ENCODE measurements around the gene IGFBP6. TPM values are rescaled to one million over a fixed set of nuclear protein-coding genes. Genes with fewer than 3 reads are reported as not detected.

IGFBP6 gene
- total and polyA plus RNA-seq, 9 of the 15 experiments (the other 6 are each of a cell fraction or from before 2014, with no cell fraction given): 0.15 to 1.4 (median 0.54) TPM

- Histone ChIP-seq H3K79me2 (ENCODE audit: control insufficient read depth, insufficient read depth, low read length) (no peaks in the 10 kb centered on the region), H3K4me1 (replicated peaks in 1 of 2; ENCODE audit: control insufficient read depth in 2 of 2, insufficient read depth in 2 of 2, low read length in 2 of 2) (peaks cover 39 to 42% of the 10 kb centered on the region in 2 experiments), H3K9me3 (replicated peaks; ENCODE audit: control insufficient read depth, insufficient read depth, low read depth, low read length) (no peaks in the 10 kb centered on the region), H3K27ac (ENCODE audit: extremely low read depth, low read depth, low read length) (peak overlapping the region; percentile 72), H3K9ac (ENCODE audit: insufficient read depth in 1 of 2, low read depth in 2 of 2, low read length in 2 of 2) (peak overlapping the region; percentile 56 to 86; a peak in 3 of 4 replicates), H2AFZ (ENCODE audit: low read depth, low read length) (peak overlapping the region; percentile 98), H3K4me3 (peak overlapping the region; percentile 44), H4K20me1 (replicated peaks; ENCODE audit: control insufficient read depth, insufficient read depth, low read length) (no peaks in the 10 kb centered on the region), H3K9me1 (ENCODE audit: control insufficient read depth, insufficient read depth, low read length) (peaks cover 6% of the 10 kb centered on the region), H3K27me3 (ENCODE audit: control insufficient read depth in 2 of 2, insufficient read depth in 2 of 2, low read length in 2 of 2) (no peaks in the 10 kb centered on the region), H3K4me2 (ENCODE audit: insufficient read depth, low read length) (peak overlapping the region; percentile 76), H3K36me3 (ENCODE audit: control insufficient read depth, insufficient read depth, low read length) (no peaks in the 10 kb centered on the region)
- 0 out of 2 replicates have a peak, but pooled peaks have one; percentile 18 for TF ChIP-seq JUN (IDR thresholded peaks at IDR 0.05; ENCODE audit: borderline replicate concordance, low read depth, low read length)
- TF ChIP-seq JUN (CRISPR knock-in tag; IDR thresholded peaks at IDR 0.05; ENCODE audit: borderline replicate concordance): no peak
- TF ChIP-seq ZBTB7A (IDR thresholded peaks at IDR 0.05; ENCODE audit: borderline replicate concordance, control insufficient read depth, low read depth, low read length): peak; percentile 31; the same call in 1 of the 2 replicates
- TF ChIP-seq RCOR1 (IDR thresholded peaks at IDR 0.05; ENCODE audit: borderline replicate concordance in 1 of 2, low read depth in 2 of 2, low read length in 2 of 2): peak in 1 of 2 experiments; percentile 20; a peak in 1 of 4 replicates
- peak; percentile 24; the same call in 1 of the 2 replicates for TF ChIP-seq ZNF316 (IDR thresholded peaks at IDR 0.05)
- peak; percentile 78 for TF ChIP-seq NFE2 (IDR thresholded peaks at IDR 0.05; ENCODE audit: low read depth)
- peak; percentile 54; the same call in 1 of the 2 replicates for TF ChIP-seq JUND (IDR thresholded peaks at IDR 0.05; ENCODE audit: borderline replicate concordance, low read depth, low read length)
- TF ChIP-seq JUND (tag; IDR thresholded peaks at IDR 0.05; ENCODE audit: borderline replicate concordance, low read depth, low read length): no peak
- no peak for TF ChIP-seq ZNF583 (CRISPR knock-in tag; IDR thresholded peaks at IDR 0.05)
- TF ChIP-seq, protein P1, sequence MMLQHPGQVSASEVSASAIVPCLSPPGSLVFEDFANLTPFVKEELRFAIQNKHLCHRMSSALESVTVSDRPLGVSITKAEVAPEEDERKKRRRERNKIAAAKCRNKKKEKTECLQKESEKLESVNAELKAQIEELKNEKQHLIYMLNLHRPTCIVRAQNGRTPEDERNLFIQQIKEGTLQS (IDR thresholded peaks at IDR 0.05): peak; percentile 38
- TF ChIP-seq, protein P1 (CRISPR knock-in tag; conservative IDR thresholded peaks at IDR 0.05): no peak
- TF ChIP-seq NFATC3 (IDR thresholded peaks at IDR 0.05): no peak
- peak; percentile 66 to 82; a peak in 3 of 4 replicates for TF ChIP-seq KDM1A (IDR thresholded peaks at IDR 0.05)
- TF ChIP-seq EGR1 (conservative IDR thresholded peaks at IDR 0.05): peak; percentile 55
- no peak for TF ChIP-seq HBP1 (CRISPR knock-in tag; IDR thresholded peaks at IDR 0.05)
- no peak for TF ChIP-seq ZNF354B (CRISPR knock-in tag; IDR thresholded peaks at IDR 0.05)
- no peak for TF ChIP-seq ZNF253 (CRISPR knock-in tag; conservative IDR thresholded peaks at IDR 0.05)
- in situ Hi-C loops (cut with MboI): no loop called here
- intact Hi-C loops (cut with micrococcal nuclease): no loop called here
- CTCF ChIA-PET (ENCODE audit: low intra/inter-chr PET ratio): interaction anchor here (0.7 to 2.9 kb wide), 4 partner anchors 11 to 91 kb away, joined by 3 to 49 read pairs (median 3); no protein-coding TSS in a partner anchor
- ATAC-seq (peak; percentile 32), DNase-seq (ENCODE audit: extremely low read depth in 1 of 4, low spot score in 3 of 4) (peak in 3 of 4 experiments; percentile 31 to 62 (median 59)), FAIRE-seq (peak; percentile 83)
- WGBS (ENCODE audit: insufficient coverage, low coverage, missing lambda C conversion rate): 8% methylated on average over 12 of the region's 13 CpGs
- BruUV-seq (replicated peaks): no TSS peak
- POLR2A ChIA-PET: interaction anchor here (0.5 to 1.4 kb wide), 8 partner anchors 14 to 1707 kb away, joined by 3 to 9 read pairs (median 3); partner anchors contain the start of genes GALNT6 and SPRYD3
Observed at GRCh38 chr12:53098354-53098981, 1.0 kb downstream of the IGFBP6 start.
